ENCODE measurements around the gene KCNJ18.
"Not testable (repeated sequence)": the region's sequence is repeated elsewhere in the genome, so short reads cannot be mapped to it uniquely, and the experiment has no call there.

KCNJ18 gene

GRCh38 chr17:21686165-21687015, 5.9 kb upstream of the KCNJ18 start:
- no peak for DNase-seq

- no peak for DNase-seq
Observed at GRCh38 chr17:21687136-21687953, 5.0 kb upstream of the KCNJ18 start.

DNA sequence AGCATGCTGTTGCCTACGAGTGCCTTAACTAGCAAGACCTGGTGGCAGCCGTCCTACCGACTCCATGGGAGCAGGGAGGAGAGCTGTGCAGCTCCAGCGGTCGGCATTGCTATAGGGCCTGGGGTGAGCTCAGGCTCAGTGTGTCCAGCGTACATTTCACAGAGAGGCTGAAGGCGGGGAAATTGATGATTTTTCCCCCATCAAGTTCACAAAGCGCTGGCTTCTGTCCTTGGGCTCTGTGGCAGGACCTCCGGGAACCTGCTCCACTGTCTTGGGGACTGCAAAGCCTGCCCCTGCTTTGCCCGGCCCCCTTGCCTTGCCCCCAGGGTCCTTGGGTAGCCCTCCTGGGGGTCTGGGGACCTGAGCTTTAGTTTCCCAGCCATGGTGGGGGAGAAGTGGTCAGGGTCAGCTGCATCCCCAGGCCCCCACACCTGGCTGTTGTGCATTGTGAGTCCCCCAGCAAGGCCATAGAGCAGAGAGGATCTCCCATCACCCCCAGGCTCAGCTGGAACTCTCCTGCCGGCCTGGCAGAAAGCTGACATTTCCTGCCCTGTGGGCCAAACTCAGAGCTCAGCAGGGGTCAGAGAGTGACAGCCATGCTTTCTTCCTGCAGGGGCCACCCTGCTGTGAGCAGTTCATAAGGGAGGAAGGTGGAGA, 3.9 kb upstream of the KCNJ18 start:
- no peak for DNase-seq

DNA sequence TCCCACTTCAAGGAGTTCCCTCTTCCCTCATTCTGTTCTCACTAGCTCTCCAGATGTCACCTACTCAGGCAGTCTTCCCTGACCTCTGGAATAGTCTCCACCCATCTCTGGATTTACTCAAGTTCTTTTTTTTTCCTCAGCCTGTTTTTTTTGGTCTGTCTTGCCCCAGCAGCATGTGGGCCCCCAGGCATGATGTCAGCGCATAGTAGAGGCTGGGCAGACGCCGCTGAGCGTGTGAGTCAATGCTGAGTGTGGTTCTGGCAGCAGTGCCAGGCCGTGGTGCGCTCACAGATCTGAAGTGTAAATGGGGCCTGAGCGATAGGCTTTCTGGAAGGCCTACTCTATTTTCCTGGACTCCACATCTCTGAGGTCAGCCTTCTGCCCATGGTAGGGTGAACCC, 2.7 kb upstream of the KCNJ18 start:
- DNase-seq: no peak

DNA sequence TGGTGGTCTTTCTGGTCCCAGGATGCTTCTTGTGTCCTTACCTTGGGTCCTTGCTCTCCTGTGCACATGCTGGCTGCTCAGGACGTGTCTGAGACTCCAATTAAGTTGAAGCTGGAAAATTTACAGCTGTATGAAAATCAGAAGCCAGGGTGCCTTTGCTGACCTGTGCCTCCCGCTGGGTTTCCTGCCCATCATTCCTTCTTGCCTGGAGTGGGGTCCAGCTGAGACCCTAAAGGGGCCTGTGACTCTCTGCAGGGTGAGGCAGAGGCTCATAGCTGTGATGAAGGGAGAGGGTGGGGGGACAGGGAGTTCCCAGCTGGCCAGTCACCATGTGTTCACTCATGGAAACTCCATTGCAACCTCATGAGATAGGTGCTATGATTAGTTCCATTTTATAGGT, 1.5 kb upstream of the KCNJ18 start:
- DNase-seq: not testable (repeated sequence)

DNA sequence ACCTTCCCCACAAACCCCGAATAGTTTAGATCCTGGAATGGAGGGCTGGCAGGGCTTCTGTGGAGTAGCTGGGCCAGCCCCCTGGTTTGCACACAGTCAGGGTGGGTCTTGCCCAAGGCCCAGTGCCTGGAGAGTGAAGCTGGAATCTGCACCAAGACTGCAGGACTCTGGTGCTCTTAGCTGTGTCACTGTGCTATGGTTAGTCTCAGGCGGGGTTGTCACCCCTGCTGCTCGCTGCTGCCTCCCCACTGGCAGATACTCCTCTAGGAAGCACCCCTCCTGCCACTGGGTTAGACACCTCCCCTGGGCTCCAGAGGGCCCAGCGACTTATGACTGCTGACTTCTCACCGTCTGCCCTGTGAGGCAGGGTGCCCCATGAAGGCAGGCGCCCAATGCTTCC, 842 bp upstream of the KCNJ18 start:
- DNase-seq: not testable (repeated sequence)

DNA sequence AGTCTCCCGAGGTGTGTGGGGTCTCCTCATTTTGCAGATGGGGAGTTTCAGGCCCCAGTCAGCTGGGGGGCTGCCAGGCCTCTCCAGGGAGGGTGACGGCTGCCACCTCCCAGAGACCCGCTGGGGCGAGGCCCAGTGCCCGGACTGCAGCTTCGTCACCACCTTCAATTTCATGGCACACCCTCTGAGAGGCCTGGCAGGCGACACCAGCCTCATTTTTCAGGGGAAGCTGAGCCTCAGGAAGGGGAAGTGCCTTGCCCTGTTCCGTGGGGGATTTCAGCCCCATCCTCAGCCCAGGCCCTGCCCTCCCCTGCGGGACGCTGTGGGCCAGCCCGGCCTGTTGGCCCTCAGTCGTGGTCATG, 362 bp downstream of the KCNJ18 start:
- DNase-seq: not testable (repeated sequence)

DNA sequence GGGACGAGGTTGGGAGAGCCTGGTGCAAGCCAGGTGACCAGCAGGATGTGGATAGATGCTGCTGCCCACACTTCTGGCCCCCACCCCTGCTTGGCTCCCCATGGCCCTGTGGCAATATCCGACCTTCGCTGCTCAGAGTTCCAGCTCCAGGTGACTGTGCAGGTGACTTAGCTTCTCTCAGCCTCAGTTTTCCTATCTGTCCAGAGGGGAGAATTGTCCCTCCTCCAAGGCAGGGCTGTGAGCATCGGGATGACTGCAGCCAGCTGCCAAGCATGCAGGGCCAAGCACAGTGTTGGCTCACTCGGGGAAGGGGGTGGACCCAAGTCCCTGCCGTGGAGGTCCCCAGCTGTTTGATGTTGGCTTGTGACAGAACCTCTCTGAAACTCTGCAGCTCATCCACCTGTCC, 1.1 kb downstream of the KCNJ18 start:
- not testable (repeated sequence) for DNase-seq

DNA sequence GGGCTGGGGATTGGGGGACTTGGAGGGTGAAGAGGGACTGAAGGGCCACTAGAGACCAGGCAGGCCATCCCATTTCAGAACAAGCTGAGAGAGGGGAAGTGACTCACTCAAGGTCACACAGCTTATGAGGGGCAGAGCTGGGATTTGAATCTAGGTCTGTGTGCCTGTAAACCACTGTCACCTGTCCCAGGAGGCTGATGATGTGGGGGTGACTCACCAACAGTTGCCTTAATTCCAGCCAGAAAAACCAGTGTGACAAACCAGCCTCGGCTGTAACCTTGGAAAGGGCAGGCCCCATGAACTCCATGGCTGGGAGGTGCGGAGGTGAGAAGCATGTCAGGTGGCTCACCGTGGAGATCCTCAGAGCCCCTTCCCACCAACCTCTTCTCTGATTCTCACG, 1.6 kb downstream of the KCNJ18 start:
- not testable (repeated sequence) for DNase-seq

- DNase-seq: not testable (repeated sequence)
Observed at GRCh38 chr17:21696227-21696626, 3.9 kb downstream of the KCNJ18 start.

DNA sequence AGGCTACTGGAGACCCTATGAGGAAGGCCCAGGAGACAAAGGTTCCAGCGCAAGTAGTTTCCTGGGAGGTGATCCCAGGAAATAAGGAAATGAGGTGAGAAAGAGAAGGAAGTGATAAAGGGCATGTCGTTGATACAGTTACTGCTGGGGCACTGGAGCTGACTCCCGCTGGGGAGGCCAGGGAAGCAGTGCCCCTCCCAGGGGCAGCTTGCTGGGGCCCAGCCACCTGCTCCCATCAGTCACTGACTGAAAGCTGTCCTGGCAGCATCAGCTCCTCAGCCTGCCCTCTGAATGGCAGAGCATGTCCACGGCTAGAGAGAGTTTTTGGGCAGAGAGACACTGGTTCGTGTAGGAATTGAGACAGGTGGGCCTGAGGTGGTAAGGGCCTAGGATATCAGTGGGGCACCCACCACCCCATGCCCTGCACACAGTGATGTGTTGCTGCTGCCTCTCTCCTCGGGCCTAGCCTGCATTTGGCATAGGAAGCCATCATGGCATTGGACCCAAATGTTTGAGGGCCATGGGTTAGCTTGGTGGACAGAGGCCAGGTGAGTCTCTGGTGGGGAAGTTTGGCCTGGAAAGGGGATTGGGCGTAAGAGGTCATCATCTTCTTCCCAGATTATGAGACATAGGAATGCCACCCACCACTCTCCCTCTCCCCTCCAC, 4.7 kb downstream of the KCNJ18 start:
- DNase-seq: not testable (repeated sequence)

- DNase-seq: not testable (repeated sequence)
Observed at GRCh38 chr17:21697508-21697860, 5.2 kb downstream of the KCNJ18 start.

- DNase-seq: not testable (repeated sequence)
Observed at GRCh38 chr17:21698437-21699075, 6.2 kb downstream of the KCNJ18 start.

DNA sequence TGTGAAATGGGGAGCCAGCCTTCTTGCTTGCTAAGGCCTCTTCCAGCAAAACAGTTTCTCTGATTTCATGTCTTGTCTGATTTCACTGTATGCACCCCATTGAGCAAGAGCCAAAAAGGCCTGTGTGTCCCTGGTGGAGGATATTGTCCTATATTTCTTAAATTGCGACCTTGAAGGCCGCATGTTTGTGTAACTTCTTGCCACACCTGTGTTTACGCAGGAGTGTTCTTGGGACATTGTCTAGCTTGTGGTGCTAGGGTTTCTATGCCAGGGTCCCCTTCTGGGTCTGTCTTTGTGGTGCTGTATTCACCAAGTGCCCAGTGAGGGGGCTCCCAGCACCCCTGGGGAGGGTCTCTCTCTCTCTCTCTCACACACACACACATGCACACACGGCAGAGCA, 6.8 kb downstream of the KCNJ18 start:
- not testable (repeated sequence) for DNase-seq

DNA sequence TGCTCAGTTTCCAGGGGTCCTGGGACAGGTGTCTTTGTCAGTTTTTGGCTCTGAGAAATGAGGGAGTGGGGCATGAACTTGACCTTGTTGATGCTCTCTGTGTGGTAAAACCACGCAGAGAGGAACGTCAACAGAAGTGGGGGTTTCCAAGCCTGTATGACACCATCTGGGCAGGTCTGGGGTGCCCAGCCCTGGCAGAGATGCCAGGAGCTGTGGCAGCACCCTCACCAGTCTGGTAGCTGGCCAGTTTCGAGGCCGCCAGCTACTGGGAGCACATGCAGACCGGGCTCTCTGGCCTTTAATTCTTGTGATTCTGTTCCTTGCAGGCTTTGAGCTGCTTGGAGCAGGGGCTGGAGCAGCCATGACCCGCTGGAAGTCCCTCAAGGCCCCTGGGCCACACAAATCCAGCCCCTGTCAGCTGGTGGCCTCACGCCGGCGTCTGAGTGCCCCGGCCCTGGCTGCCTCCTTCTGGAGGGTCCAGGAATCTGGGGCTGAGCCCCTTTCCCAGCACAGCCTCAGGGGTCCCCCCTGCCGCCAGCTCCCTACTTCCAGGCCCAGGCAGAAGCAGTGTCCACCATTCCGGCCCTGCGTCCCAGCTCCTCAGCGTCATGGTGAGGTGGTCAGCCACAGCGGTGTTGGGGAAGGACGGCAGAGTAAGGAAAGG, 7.4 kb downstream of the KCNJ18 start:
- DNase-seq: not testable (repeated sequence)

DNA sequence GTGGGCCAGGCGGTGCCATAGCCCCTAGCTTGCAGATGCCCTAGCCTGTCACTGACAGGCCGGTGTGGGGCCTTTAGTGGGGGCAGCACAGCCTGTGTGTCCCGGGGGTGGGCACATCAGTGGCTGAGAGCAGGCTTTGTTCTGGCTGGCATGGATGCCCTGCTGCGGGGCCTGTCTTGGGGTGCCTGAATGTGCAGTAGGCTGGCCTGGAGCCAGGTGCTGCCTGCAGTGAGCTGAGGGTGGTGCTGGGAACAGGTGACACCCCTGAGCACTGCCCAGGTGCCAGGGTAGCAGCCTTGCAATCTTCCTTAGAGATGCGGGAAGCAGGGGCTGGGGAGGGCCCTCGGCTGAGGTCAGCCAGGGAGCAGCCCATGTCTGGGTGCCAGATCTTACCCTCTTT, 8.8 kb downstream of the KCNJ18 start:
- not testable (repeated sequence) for DNase-seq

DNA sequence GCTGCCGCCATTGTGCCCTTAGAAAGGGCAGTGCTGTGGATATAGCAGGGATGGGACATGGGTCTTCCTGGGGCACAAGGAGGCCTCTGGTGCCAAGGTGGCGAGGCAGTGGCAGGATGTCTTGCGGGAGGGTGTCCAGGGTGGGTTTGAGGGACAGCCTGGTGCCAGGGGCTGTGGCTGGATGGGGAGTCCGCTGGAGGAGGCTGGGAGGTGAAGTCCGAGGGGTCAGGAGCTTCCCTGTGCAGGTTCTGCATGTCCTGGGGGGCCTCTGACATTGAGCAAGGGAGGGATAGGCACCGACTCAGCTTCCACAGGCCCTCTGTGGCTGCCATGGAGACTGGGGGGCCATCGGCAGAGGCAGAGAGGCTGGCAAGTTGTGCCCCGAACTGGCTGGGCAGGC, 9.7 kb downstream of the KCNJ18 start:
- DNase-seq: not testable (repeated sequence)

GRCh38 chr17:21702521-21702920, 10.2 kb downstream of the KCNJ18 start:
- not testable (repeated sequence) for DNase-seq

DNA sequence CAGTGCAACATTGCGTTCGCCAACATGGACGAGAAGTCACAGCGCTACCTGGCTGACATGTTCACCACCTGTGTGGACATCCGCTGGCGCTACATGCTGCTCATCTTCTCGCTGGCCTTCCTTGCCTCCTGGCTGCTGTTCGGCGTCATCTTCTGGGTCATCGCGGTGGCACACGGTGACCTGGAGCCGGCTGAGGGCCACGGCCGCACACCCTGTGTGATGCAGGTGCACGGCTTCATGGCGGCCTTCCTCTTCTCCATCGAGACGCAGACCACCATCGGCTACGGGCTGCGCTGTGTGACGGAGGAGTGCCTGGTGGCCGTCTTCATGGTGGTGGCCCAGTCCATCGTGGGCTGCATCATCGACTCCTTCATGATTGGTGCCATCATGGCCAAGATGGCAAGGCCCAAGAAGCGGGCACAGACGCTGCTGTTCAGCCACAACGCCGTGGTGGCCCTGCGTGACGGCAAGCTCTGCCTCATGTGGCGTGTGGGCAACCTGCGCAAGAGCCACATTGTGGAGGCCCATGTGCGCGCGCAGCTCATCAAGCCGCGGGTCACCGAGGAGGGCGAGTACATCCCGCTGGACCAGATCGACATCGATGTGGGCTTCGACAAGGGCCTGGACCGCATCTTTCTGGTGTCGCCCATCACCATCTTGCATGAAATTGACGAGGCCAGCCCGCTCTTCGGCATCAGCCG, 10.8 kb downstream of the KCNJ18 start:
- DNase-seq: not testable (repeated sequence)

DNA sequence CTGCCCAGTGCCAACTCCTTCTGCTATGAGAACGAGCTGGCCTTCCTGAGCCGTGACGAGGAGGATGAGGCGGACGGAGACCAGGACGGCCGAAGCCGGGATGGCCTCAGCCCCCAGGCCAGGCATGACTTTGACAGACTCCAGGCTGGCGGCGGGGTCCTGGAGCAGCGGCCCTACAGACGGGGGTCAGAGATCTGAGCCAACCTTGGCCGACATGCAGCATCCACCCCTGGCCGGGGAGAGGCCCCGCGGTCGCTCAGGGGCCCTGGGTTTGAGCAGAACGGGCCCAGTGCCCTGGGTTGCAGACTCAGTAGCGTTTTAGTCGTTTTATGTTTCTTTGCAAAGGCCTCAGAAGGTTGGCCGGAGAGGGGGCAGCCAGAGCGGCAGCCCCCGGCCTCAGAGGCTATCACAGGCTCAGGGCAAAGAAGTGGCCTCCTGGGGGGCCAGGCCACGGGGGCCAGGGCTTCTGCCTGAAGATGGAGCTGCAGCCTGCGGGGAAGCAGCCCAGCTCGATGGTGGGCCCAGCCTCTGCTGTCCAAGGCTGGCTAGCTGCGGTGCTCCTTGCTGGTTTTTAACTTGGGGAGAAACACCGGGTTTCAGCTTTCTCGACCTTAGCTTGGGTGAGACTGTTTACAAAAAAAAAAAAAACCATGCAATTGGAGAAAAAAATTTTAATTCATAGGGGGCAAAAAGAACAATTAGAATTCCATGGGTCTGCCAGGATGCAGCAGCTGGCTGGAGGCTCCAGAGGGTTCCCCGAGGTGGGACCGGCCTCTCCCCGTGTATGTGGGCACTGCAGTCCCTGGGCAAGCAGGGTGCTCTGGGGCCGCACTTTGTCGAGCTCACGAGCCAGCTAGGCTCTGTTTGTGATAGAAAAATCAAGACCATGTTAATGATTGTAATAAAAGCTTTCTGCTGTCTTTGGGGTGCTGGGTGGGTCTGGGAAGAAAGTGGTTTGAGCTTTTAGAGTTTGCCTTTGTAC, 11.9 kb downstream of the KCNJ18 start:
- not testable (repeated sequence) for DNase-seq

Measured in inflammatory macrophage (primary cell).